Endodermal cell (in vitro differentiated cells): ENCODE results near the gene WDR27. TPM values are rescaled to one million over a fixed set of nuclear protein-coding genes. Genes with fewer than 3 reads are reported as not detected.

Experiments
- DNase-seq: peaks from one replicate; pipeline ENCODE4 v3.0.0-alpha.2; 2017
- H3K27ac ChIP-seq: 2 replicates; pipeline ENCODE4 v1.5.1; 2013; ENCODE audit warnings: mild to moderate bottlenecking, low read depth, low read length, moderate library complexity
- H3K27me3 ChIP-seq: 2 replicates; pipeline ENCODE4 v1.6.1; 2013; ENCODE audit warnings: mild to moderate bottlenecking, low read length, moderate library complexity; ENCODE audit not compliant: insufficient read depth, control insufficient read depth, poor library complexity, severe bottlenecking
- H3K36me3 ChIP-seq: 2 replicates; pipeline ENCODE4 v1.7.0; 2013; ENCODE audit warnings: mild to moderate bottlenecking, low read length, moderate library complexity; ENCODE audit not compliant: control insufficient read depth, insufficient read depth
- H3K4me1 ChIP-seq: one replicate; pipeline ENCODE4 v1.7.0; 2013; ENCODE audit warnings: low read length; ENCODE audit not compliant: control insufficient read depth, insufficient read depth
- H3K4me3 ChIP-seq: 2 replicates; pipeline ENCODE4 v1.5.1; 2013; ENCODE audit warnings: mild to moderate bottlenecking, low read length, moderate library complexity
- H3K9ac ChIP-seq: 2 replicates; pipeline ENCODE4 v1.6.1; 2013; ENCODE audit warnings: mild to moderate bottlenecking, low read length, moderate library complexity; ENCODE audit not compliant: poor library complexity, severe bottlenecking; ENCODE audit errors: extremely low read depth
- H3K9me3 ChIP-seq: 2 replicates; pipeline ENCODE4 v1.6.1; 2013; ENCODE audit warnings: mild to moderate bottlenecking, low read length, moderate library complexity; ENCODE audit not compliant: control insufficient read depth
- H3K27ac Mint-ChIP-seq: 2 replicates; pipeline ENCODE4 v1.8.0; 2020; ENCODE audit warnings: mixed read lengths
- H3K27me3 Mint-ChIP-seq: 2 replicates; pipeline ENCODE4 v1.8.0; 2021; ENCODE audit warnings: mild to moderate bottlenecking, mixed read lengths; ENCODE audit not compliant: insufficient read depth
- H3K36me3 Mint-ChIP-seq: 2 replicates; pipeline ENCODE4 v1.8.0; 2020; ENCODE audit warnings: low read depth, mixed read lengths
- H3K4me1 Mint-ChIP-seq: 2 replicates; pipeline ENCODE4 v1.8.0; 2020; ENCODE audit warnings: mixed read lengths
- H3K4me3 Mint-ChIP-seq: 2 replicates; pipeline ENCODE4 v1.8.0; 2020; ENCODE audit warnings: mild to moderate bottlenecking, moderate library complexity, mixed read lengths
- H3K9me3 Mint-ChIP-seq: 2 replicates; pipeline ENCODE4 v1.8.0; 2020; ENCODE audit warnings: mild to moderate bottlenecking, mixed read lengths
- CTCF ChIP-seq: fragments of 200-600 bp; sonication (generic); conservative IDR thresholded peaks from 2 replicates; pipeline ENCODE4 v1.5.0; 2021; ENCODE audit warnings: antibody characterized with exemption, mild to moderate bottlenecking
- WGBS, 2 experiments: methylation state at CpG; one replicate each; pipeline versions ENCODE4 v1.1.5 to v1.1.7; 2013; ENCODE audit warnings: missing lambda C conversion rate in 2 of 2, mixed read lengths in 1 of 2; ENCODE audit not compliant: insufficient coverage in 1 of 2, insufficient read length in 1 of 2; 5-methylcytosine and 5-hydroxymethylcytosine counted together
- total RNA-seq, 2 donors: library from RNA; stranded (reverse); fragmentation: NEBNext Ultra II Directional in 1 of 2; extraction: Animal tissue kit (Norgen Biotek cat#: 25700) in 1 of 2; gene quantifications; 2 replicates in 1 of 2; 3 replicates in 1 of 2; pipeline ENCODE4 v1.2.1, GENCODE V29; 2021

The WDR27 gene
- total RNA-seq, 2 donors from 2014 or later: 94.4 to 110 TPM

DNA sequence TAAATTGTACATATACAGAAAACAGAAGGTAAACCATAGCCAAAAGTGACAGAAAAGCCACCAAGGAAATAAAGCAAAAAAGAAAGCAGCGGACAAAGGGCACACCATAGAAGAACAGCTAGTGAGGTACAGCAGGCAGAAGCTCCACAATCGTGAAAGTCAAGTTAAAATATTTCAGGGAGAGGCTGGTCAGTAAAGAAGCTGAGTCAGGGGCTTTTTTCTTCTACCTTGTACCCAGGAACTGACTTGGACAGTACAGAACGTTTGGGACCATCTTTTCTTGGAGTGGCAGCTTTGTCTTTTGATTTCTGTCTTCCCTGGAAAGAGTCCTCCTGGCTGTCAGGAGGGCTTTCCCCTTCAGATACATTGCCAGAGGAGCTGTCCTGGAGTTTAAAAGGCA lies 8.2 kb upstream of the WDR27 start:
- H3K9me3 Mint-ChIP-seq: no peaks in the 10 kb centered on the region
- H3K4me1 ChIP-seq: no peaks in the 10 kb centered on the region
- TF ChIP-seq CTCF: no peak
- no peak overlapping the region for H3K4me3 Mint-ChIP-seq
- peak overlapping the region; percentile 18 for H3K27ac Mint-ChIP-seq
- no peak overlapping the region for H3K9ac ChIP-seq
- H3K9me3 ChIP-seq: no peaks in the 10 kb centered on the region
- DNase-seq: no peak
- H3K36me3 Mint-ChIP-seq: peaks cover 40% of the 10 kb centered on the region
- H3K27me3 Mint-ChIP-seq: no peaks in the 10 kb centered on the region
- H3K36me3 ChIP-seq: peaks cover 85% of the 10 kb centered on the region
- H3K27ac ChIP-seq: no peak overlapping the region
- H3K4me3 ChIP-seq: no peak overlapping the region
- WGBS, 2 experiments: 87 to 100% methylated on average over 3 of the region's 3 CpGs
- no peaks in the 10 kb centered on the region for H3K27me3 ChIP-seq
- peaks cover under 1% of the 10 kb centered on the region for H3K4me1 Mint-ChIP-seq

- Histone ChIP-seq H3K27ac (no peak overlapping the region), H3K9ac (no peak overlapping the region), H3K9me3 (no peaks in the 10 kb centered on the region), H3K4me3 (no peak overlapping the region), H3K27me3 (no peaks in the 10 kb centered on the region), H3K36me3 (peaks cover 85% of the 10 kb centered on the region), H3K4me1 (no peaks in the 10 kb centered on the region)
- no peak overlapping the region for H3K4me3 Mint-ChIP-seq
- no peak for DNase-seq
- H3K27me3 Mint-ChIP-seq: no peaks in the 10 kb centered on the region
- H3K4me1 Mint-ChIP-seq: peaks cover 5% of the 10 kb centered on the region
- no peak for TF ChIP-seq CTCF
- no peak overlapping the region for H3K27ac Mint-ChIP-seq
- peaks cover 37% of the 10 kb centered on the region for H3K36me3 Mint-ChIP-seq
- no peaks in the 10 kb centered on the region for H3K9me3 Mint-ChIP-seq
Measured at GRCh38 chr6:169709293-169709692, 7.5 kb upstream of the WDR27 start.

DNA sequence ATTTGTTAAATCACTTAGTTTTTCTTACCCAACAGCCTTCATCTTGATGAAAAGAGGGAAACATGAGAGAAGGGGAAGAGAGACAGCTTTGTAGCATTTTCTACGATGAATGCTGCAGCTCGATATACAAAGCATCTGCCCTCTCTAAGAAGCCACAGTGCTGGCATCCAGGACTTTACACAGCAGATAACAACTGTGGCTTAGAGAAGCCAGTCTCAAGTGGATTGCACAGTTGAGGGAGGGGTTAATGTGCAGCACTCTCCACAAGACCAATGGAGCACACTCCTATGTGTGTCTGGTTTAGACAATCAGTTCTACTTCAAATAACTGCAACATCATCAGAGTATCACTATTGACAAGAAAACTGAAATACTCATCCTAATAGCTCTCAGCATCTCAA lies 5.9 kb upstream of the WDR27 start:
- Histone ChIP-seq H3K9me3 (no peaks in the 10 kb centered on the region), H3K9ac (no peak overlapping the region), H3K27me3 (no peaks in the 10 kb centered on the region), H3K4me1 (no peaks in the 10 kb centered on the region), H3K27ac (no peak overlapping the region), H3K4me3 (no peak overlapping the region), H3K36me3 (peaks cover 85% of the 10 kb centered on the region)
- DNase-seq: no peak
- no peaks in the 10 kb centered on the region for H3K27me3 Mint-ChIP-seq
- peaks cover 32% of the 10 kb centered on the region for H3K36me3 Mint-ChIP-seq
- H3K9me3 Mint-ChIP-seq: no peaks in the 10 kb centered on the region
- H3K4me3 Mint-ChIP-seq: no peak overlapping the region
- WGBS, 2 experiments: 100% methylated on average over 2 of the region's 2 CpGs; no CpG with 5 or more reads in 1 of the 2 experiments
- no peak for TF ChIP-seq CTCF
- peaks cover 19% of the 10 kb centered on the region for H3K4me1 Mint-ChIP-seq
- no peak overlapping the region for H3K27ac Mint-ChIP-seq
